Vagina (tissue), 2 donors: ENCODE data around the gene RNASEL.

ENCODE experiments used
- CTCF ChIP-seq, 3 experiments: fragments of 450-650 bp in 2 of 3; fragments of 200-600 bp in 1 of 3; sonication (generic) in 1 of 3; IDR thresholded peaks; one replicate each; pipeline ENCODE4 v1.5.1; 2017 to 2019; ENCODE audit warnings: antibody characterized with exemption in 3 of 3, mild to moderate bottlenecking in 2 of 3, moderate library complexity in 2 of 3
- POLR2A ChIP-seq, 2 donors: fragments of 450-650 bp; IDR thresholded peaks; one replicate each; pipeline ENCODE4 v1.6.1; 2017; ENCODE audit warnings: antibody characterized with exemption in 2 of 2, mild to moderate bottlenecking in 2 of 2, moderate library complexity in 2 of 2
- POLR2AphosphoS5 ChIP-seq, 2 donors: sonication (generic); formaldehyde crosslinking; IDR thresholded peaks; one replicate each; pipeline ENCODE4 v1.9.0; 2017; ENCODE audit warnings: antibody characterized with exemption in 2 of 2, mild to moderate bottlenecking in 2 of 2, low read depth in 1 of 2; ENCODE audit not compliant: insufficient read depth in 1 of 2

- no peak for TF ChIP-seq CTCF (IDR thresholded peaks at IDR 0.05)
- TF ChIP-seq POLR2A (IDR thresholded peaks at IDR 0.05) = no peak
- no peak for TF ChIP-seq POLR2AphosphoS5 (IDR thresholded peaks at IDR 0.05; ENCODE audit: insufficient read depth in 1 of 2, low read depth in 1 of 2)
Measured at GRCh38 chr1:182610606-182611194, 21.6 kb upstream of the RNASEL start.
